ENCODE measurements around the gene DNAJC15. TPM values are rescaled to one million over a fixed set of nuclear protein-coding genes. Genes with fewer than 3 reads are reported as not detected.
A peak's percentile ranks its signal among the peaks of the same experiment; 100 is the strongest.

DNAJC15 gene
- total RNA-seq, 1 experiment from 2014 or later, result 20.3 TPM

GRCh38 chr13:43054803-43055802 is 31.7 kb downstream of the DNAJC15 start:
- H3K9me3 ChIP-seq (ENCODE audit: control insufficient read depth, insufficient read depth, low read depth, low read length), result no peaks in the 10 kb centered on the region
- in situ Hi-C loops (cut with HindIII; ENCODE audit: low pct_unique_long_range_greater_than_20kb, low sequenced_read_pairs) (no loop called here), intact Hi-C loops (cut with micrococcal nuclease; ENCODE audit: unreplicated experiment) (no loop called here)
- H3K27ac ChIP-seq (ENCODE audit: low read length), result peak overlapping the region; percentile 82
- CTCF ChIA-PET, result no interaction called here
- peak; percentile 71 for ATAC-seq
- DNase-seq (ENCODE audit: low read depth, low spot score), result no peak
- TF ChIP-seq CTCF (IDR thresholded peaks at IDR 0.05) (no peak), TCF7L2 (IDR thresholded peaks at IDR 0.05; ENCODE audit: low read depth, low read length) (peak; percentile 65; the same call in 1 of the 2 replicates), POLR2AphosphoS5 (IDR thresholded peaks at IDR 0.05; ENCODE audit: low read depth, low read length) (0 out of 2 replicates have a peak, but pooled peaks have one; percentile 23), SIN3A (IDR thresholded peaks at IDR 0.05; ENCODE audit: borderline replicate concordance, insufficient read depth, low read depth, low read length) (no peak), REST (IDR thresholded peaks at IDR 0.05; ENCODE audit: insufficient read depth in 1 of 2, low read depth in 2 of 2, low read length in 1 of 2) (no peak)
- no peaks in the 10 kb centered on the region for H3K36me3 ChIP-seq (ENCODE audit: control insufficient read depth, insufficient read depth, low read length)
- H3K4me1 ChIP-seq (ENCODE audit: control insufficient read depth, insufficient read depth, low read length), result peaks cover 17% of the 10 kb centered on the region
- H3K4me3 ChIP-seq (ENCODE audit: low read depth in 2 of 2, low read length in 2 of 2), result peak overlapping the region; percentile 39 to 56
- H3K27me3 ChIP-seq (ENCODE audit: control insufficient read depth, insufficient read depth, low read length), result no peaks in the 10 kb centered on the region
- POLR2A ChIA-PET, result no interaction called here
- BruUV-seq (replicated peaks), result no TSS peak

- POLR2A ChIA-PET, result no interaction called here
- no peaks in the 10 kb centered on the region for H3K27me3 ChIP-seq (ENCODE audit: control insufficient read depth, insufficient read depth, low read length)
- H3K36me3 ChIP-seq (ENCODE audit: control insufficient read depth, insufficient read depth, low read length), result no peaks in the 10 kb centered on the region
- peak overlapping the region; percentile 59 for H3K27ac ChIP-seq (ENCODE audit: low read length)
- in situ Hi-C loops (cut with HindIII; ENCODE audit: low pct_unique_long_range_greater_than_20kb, low sequenced_read_pairs) (no loop called here), intact Hi-C loops (cut with micrococcal nuclease; ENCODE audit: unreplicated experiment) (no loop called here)
- H3K9me3 ChIP-seq (ENCODE audit: control insufficient read depth, insufficient read depth, low read depth, low read length), result no peaks in the 10 kb centered on the region
- H3K4me1 ChIP-seq (ENCODE audit: control insufficient read depth, insufficient read depth, low read length), result peaks cover 17% of the 10 kb centered on the region
- DNase-seq (ENCODE audit: low read depth, low spot score), result no peak
- no peak for TF ChIP-seq POLR2AphosphoS5 (IDR thresholded peaks at IDR 0.05; ENCODE audit: low read depth, low read length)
- no peak for TF ChIP-seq SIN3A (IDR thresholded peaks at IDR 0.05; ENCODE audit: borderline replicate concordance, insufficient read depth, low read depth, low read length)
- CTCF ChIA-PET, result no interaction called here
- BruUV-seq (replicated peaks), result no TSS peak
- ATAC-seq, result peak; percentile 43
- no peak overlapping the region for H3K4me3 ChIP-seq (ENCODE audit: low read depth in 2 of 2, low read length in 2 of 2)
Observed at GRCh38 chr13:43057653-43058317, 34.4 kb downstream of the DNAJC15 start.

Measured in Panc1 (cell line).